Activated naive CD4-positive, alpha-beta T cell treated with anti-CD3 and anti-CD28 coated beads, Interleukin-2, amount 10 ng/mL, durations not matched to agents 5 hours and 36 hours (primary cell): ENCODE measurements around the gene VEGFB. TPM values are rescaled to one million over a fixed set of nuclear protein-coding genes. Genes with fewer than 3 reads are reported as not detected.

Source experiments
- total RNA-seq, 2 experiments: library from RNA; stranded (reverse); gene quantifications; one replicate each; pipeline ENCODE4 v1.2.3, GENCODE V29; 2021

The VEGFB gene
- total RNA-seq, 2 experiments from 2014 or later, result 81.2 to 88.6 TPM

Other genes with a start within 250 kb of the VEGFB start
- 10 to 100 TPM; 80.0 to 80.1 TPM for gene OTUB1, start 248.1 kb upstream of the VEGFB start, total RNA-seq
- gene FLRT1, start 198.7 kb upstream of the VEGFB start, total RNA-seq, result not detected
- 10 to 100 TPM; 14.2 TPM for gene MACROD1, start 68.5 kb upstream of the VEGFB start, total RNA-seq
- 100 to 1,000 TPM; 181 to 183 TPM for gene STIP1, start 48.4 kb upstream of the VEGFB start, total RNA-seq
- gene FERMT3, start 27.9 kb upstream of the VEGFB start, total RNA-seq, result 100 to 1,000 TPM; 203 to 209 TPM
- 10 to 100 TPM; 30.8 to 36.4 TPM for gene TRPT1, start 8.4 kb upstream of the VEGFB start, total RNA-seq
- 10 to 100 TPM; 76.7 to 80.2 TPM for gene NUDT22, start 8.3 kb upstream of the VEGFB start, total RNA-seq
- gene DNAJC4, start 4.0 kb upstream of the VEGFB start, total RNA-seq, result 10 to 100 TPM; 43.9 to 44.9 TPM
- 10 to 100 TPM; 28.4 to 28.8 TPM for gene FKBP2, start 6.5 kb downstream of the VEGFB start, total RNA-seq
- gene PPP1R14B, start 12.4 kb downstream of the VEGFB start, total RNA-seq, result 10 to 100 TPM; 93.0 to 98.0 TPM
- gene PLCB3, start 16.9 kb downstream of the VEGFB start, total RNA-seq, result 10 to 100 TPM; 11.4 to 11.9 TPM
- 10 to 100 TPM; 33.1 to 33.7 TPM for gene BAD, start 50.1 kb downstream of the VEGFB start, total RNA-seq
- gene GPR137, start 51.3 kb downstream of the VEGFB start, total RNA-seq, result 10 to 100 TPM; 26.2 to 26.7 TPM
- not detected for gene KCNK4, start 56.7 kb downstream of the VEGFB start, total RNA-seq
- gene CATSPERZ, start 65.8 kb downstream of the VEGFB start, total RNA-seq, result not detected
- 10 to 100 TPM; 34.1 to 37.7 TPM for gene ESRRA, start 70.9 kb downstream of the VEGFB start, total RNA-seq
- 100 to 1,000 TPM; 156 to 165 TPM for gene TRMT112, start 83.0 kb downstream of the VEGFB start, total RNA-seq
- 100 to 1,000 TPM; 110 to 116 TPM for gene PRDX5, start 83.5 kb downstream of the VEGFB start, total RNA-seq
- gene CCDC88B, start 105.6 kb downstream of the VEGFB start, total RNA-seq, result 100 to 1,000 TPM; 115 to 126 TPM
- gene RPS6KA4, start 124.6 kb downstream of the VEGFB start, total RNA-seq, result 10 to 100 TPM; 31.8 to 35.0 TPM